Lower leg skin (tissue), 4 donors: ENCODE data around the gene ASB16. TPM values are rescaled to one million over a fixed set of nuclear protein-coding genes. Genes with fewer than 3 reads are reported as not detected.

Experiments
- DNase-seq, 2 donors: peaks; one replicate each; pipeline ENCODE4 v3.0.0-alpha.2; 2019; ENCODE audit warnings: low spot score in 2 of 2
- H3K4me3 ChIP-seq: fragments of 200-600 bp; sonication (generic); 2 replicates; pipeline ENCODE4 v1.5.1; 2017; ENCODE audit warnings: mild to moderate bottlenecking, low read depth; ENCODE audit not compliant: poor library complexity, severe bottlenecking
- POLR2A ChIP-seq, 2 donors: fragments of 450-650 bp; IDR thresholded peaks; one replicate each; pipeline ENCODE4 v1.6.1; 2016 to 2017; ENCODE audit warnings: antibody characterized with exemption in 2 of 2, mild to moderate bottlenecking in 1 of 2, moderate library complexity in 1 of 2
- WGBS, 2 donors: methylation state at CpG; one replicate each; pipeline ENCODE4 v1.1.5; 2018; 5-methylcytosine and 5-hydroxymethylcytosine counted together
- intact Hi-C: fragments of 100-400 bp; cut with DNase I; formaldehyde crosslinking; loops from one replicate; pipeline ENCODE4 v1.15.0; 2023; ENCODE audit warnings: low total_unique reads
- total RNA-seq, 4 donors: library from RNA; depleted of rRNA; stranded (reverse); fragments of >200 nt; gene quantifications; one replicate each; pipeline ENCODE4 v1.1.0, GENCODE V29; 2016
- TF ChIP-seq, protein P1 (sequence below), 3 donors: fragments of 450-650 bp; IDR thresholded peaks; one replicate each; pipeline ENCODE4 v1.5.1; 2016; ENCODE audit warnings: antibody characterized with exemption in 3 of 3, mild to moderate bottlenecking in 3 of 3, moderate library complexity in 2 of 3

ASB16 gene
- total RNA-seq, 4 donors from 2014 or later = 1.1 TPM; not detected in 3

DNA sequence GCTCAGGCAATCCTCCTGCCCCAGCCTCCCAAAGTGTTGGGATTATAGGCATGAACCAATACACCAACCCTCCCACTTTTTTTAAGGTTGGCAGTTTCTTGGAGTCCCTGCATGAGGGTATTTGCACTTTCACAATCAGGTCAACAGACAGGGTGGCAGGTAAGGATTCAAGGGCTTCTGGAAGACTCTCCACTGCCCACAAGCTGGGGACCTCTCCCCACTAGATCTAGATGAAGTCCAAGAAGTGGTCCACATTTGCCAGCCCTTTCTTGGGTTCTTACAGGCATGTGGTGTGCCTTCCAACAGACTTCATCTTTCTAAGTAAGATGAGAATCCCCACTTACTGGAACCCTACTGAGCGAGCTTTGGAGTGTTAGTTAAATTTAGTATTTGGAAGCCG, 3.9 kb downstream of the ASB16 start:
- intact Hi-C loops = no loop called here
- TF ChIP-seq POLR2A (IDR thresholded peaks at IDR 0.05) = no peak
- TF ChIP-seq, protein P1, sequence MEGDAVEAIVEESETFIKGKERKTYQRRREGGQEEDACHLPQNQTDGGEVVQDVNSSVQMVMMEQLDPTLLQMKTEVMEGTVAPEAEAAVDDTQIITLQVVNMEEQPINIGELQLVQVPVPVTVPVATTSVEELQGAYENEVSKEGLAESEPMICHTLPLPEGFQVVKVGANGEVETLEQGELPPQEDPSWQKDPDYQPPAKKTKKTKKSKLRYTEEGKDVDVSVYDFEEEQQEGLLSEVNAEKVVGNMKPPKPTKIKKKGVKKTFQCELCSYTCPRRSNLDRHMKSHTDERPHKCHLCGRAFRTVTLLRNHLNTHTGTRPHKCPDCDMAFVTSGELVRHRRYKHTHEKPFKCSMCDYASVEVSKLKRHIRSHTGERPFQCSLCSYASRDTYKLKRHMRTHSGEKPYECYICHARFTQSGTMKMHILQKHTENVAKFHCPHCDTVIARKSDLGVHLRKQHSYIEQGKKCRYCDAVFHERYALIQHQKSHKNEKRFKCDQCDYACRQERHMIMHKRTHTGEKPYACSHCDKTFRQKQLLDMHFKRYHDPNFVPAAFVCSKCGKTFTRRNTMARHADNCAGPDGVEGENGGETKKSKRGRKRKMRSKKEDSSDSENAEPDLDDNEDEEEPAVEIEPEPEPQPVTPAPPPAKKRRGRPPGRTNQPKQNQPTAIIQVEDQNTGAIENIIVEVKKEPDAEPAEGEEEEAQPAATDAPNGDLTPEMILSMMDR (IDR thresholded peaks at IDR 0.05) = no peak
- no peak overlapping the region for H3K4me3 ChIP-seq
- DNase-seq = no peak
- WGBS, 2 donors = 90 to 97% methylated on average over 2 of the region's 2 CpGs

DNA sequence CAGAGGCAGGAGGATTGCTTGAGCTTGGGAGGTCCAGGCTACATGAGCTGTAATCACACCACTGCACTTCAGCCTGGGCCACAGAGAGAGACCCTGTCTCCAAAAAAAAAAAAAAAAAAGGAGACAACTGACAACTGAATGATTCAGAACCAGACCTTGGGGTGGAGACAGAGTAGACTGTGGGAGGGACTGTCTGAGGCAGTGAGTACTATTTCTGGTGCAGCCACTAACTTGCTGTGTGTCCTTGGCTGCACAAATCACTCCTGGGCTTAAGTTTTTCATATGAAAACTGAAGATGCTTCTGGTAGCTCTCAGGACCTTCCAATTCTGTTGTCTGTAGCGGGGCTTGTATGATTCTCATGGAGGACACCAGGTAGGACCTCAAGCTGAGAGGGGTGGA, 5.8 kb downstream of the ASB16 start:
- intact Hi-C loops = no loop called here
- no peak overlapping the region for H3K4me3 ChIP-seq
- 95 to 100% methylated on average over 1 of the region's 1 CpG for WGBS, 2 donors
- no peak for TF ChIP-seq POLR2A (IDR thresholded peaks at IDR 0.05)
- TF ChIP-seq, protein P1 (IDR thresholded peaks at IDR 0.05) = no peak
- DNase-seq = no peak

DNA sequence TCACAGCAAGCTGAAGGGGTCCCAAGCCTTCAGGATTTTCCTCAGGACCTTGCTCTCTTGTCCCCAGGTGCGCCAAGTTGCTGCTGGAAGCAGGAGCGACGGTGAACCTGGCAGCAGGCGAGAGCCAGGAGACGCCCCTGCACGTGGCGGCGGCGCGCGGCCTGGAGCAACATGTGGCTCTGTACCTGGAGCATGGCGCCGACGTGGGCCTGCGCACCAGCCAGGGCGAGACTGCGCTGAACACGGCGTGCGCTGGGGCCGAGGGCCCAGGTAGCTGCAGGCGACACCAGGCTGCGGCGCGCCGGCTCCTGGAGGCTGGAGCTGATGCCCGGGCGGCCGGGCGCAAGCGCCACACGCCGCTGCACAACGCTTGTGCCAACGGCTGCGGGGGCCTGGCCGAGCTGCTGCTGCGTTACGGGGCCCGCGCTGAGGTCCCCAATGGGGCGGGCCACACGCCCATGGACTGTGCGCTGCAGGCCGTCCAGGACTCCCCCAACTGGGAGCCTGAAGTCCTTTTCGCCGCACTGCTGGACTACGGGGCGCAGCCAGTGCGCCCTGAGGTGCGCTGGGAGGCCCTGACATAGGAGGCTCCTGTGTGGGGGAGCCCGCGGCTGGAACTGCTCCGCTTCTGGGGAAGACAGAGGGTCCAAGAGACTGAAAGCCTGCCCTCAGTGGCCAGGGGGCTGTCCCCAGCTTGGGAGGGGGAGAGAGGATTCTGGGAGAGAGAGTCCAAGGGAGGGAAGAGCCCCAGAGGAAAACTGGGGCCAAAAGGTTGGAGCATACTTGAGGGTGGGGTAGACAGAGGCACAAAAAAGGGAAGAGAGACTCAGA, 6.4 kb downstream of the ASB16 start:
- WGBS, 2 donors = 94 to 95% methylated on average over 28 to 39 of the region's 54 CpGs
- TF ChIP-seq, protein P1 (IDR thresholded peaks at IDR 0.05) = no peak
- no peak for TF ChIP-seq POLR2A (IDR thresholded peaks at IDR 0.05)
- DNase-seq = no peak
- H3K4me3 ChIP-seq = no peak overlapping the region
- intact Hi-C loops = no loop called here

DNA sequence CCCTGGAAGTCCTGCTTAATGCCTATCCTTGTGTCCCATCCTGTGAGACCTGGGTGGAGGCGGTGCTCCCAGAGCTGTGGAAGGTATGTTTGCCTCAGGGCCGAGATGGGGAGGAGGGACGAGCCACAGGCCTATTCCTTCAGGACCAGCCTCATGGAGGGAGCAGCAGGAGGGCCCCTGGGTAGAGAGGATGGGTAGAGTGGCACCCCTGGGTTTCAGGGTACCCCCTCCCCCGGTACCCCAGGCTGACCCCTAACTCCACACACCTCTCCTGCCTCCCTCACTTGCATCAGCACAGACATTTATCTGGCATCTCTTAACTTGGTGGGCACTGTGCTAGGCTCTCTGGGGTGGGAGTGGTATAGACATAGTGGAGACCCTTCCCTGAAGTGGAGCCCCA, 7.1 kb downstream of the ASB16 start:
- WGBS, 2 donors = 90 to 98% methylated on average over 4 of the region's 4 CpGs
- H3K4me3 ChIP-seq = no peak overlapping the region
- DNase-seq = no peak
- no peak for TF ChIP-seq POLR2A (IDR thresholded peaks at IDR 0.05)
- TF ChIP-seq, protein P1 (IDR thresholded peaks at IDR 0.05) = no peak
- intact Hi-C loops = no loop called here

- TF ChIP-seq POLR2A (IDR thresholded peaks at IDR 0.05) = no peak
- intact Hi-C loops = no loop called here
These were observed 7.6 kb downstream of the ASB16 start for GRCh38 chr17:44178133-44178532.

GRCh38 chr17:44183024-44183423, 12.5 kb downstream of the ASB16 start:
- TF ChIP-seq, protein P1 (IDR thresholded peaks at IDR 0.05) = no peak
- no peak for TF ChIP-seq POLR2A (IDR thresholded peaks at IDR 0.05)
- WGBS, 2 donors = 89 to 94% methylated on average over 2 of the region's 2 CpGs

More at GRCh38 chr17:44178133-44178532, 7.6 kb downstream of the ASB16 start:
- DNase-seq = no peak
- H3K4me3 ChIP-seq = no peak overlapping the region
- 88 to 90% methylated on average over 9 to 14 of the region's 14 CpGs for WGBS, 2 donors

More at GRCh38 chr17:44183024-44183423, 12.5 kb downstream of the ASB16 start:
- DNase-seq = no peak
- no peak overlapping the region for H3K4me3 ChIP-seq
- intact Hi-C loops = no loop called here
